HG02885 (cell line): ENCODE measurements around the gene KIAA1958.

Experiments used
- ATAC-seq: cut with Tn5 transposase; IDR thresholded peaks from one replicate; pipeline ENCODE4 v1.9.1; 2021; ENCODE audit warnings: mild to moderate bottlenecking; ENCODE audit not compliant: unreplicated experiment, poor library complexity

KIAA1958 gene

DNA sequence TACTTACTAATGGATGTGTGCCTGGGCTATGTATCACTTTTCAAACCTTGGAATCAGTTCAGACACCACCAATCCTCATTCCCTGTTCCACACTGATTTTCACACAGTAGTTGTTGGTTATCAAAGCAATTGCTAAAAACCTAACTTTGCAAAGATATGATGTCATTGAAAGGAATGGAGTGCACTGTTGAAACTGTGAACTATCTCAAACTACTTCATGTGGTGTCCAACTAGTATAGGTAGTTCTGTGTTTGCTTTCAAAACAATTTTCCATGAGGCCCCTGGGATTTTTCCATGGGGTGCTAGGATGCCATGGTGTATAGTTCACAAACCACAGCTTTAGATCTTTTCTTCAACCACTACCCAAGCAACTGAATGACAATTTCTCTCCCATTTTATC, 213.5 kb downstream of the KIAA1958 start:
- ATAC-seq = no peak

DNA sequence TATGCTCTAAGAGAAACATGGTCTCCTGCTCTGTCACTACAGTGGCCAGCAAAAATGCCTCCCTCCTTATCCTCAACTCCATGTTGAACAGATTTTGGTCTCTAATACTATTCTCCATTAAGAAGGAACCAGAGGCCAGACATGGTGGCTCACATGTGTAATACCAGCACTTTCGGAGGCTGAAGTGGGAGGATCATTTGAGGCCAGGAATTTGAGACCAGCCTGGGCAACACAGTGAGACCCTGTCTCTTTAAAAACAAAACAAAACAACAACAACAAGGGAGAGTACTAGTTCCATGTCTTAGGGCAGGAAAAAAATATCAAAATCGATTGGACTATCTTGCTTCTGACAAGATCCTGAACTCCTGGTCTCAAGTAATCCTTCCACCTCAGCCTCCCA, 216.7 kb downstream of the KIAA1958 start:
- no peak for ATAC-seq

DNA sequence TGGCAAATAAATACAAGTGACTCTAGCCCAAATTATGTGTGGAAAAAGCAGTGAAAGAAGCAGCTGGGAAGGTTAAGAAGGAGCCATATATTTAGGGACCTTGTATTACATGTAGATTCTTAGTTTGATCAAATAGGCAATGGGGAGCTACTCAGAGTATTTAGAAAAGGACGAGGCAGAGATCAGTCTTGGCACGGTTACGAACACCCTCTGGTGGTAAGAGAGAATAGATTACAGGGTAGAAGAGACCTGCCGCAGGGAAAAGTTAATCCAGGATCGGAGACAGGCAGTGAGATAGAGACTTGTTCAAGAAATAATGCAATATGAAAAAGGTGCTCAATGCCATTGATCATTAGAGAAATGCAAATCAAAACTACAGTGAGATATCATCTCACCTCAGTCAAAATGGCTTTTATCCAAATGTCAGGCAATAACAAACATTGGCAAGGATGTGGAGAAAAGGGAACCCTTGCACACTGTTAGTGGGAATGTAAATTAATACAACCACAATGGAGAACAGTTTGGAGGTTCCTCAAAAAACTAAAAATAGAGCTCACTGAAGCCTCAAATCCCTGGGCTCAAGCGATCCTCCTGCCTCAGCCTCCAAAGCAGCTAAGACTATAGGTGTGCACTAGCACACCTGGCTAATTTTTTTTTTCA, 219.3 kb downstream of the KIAA1958 start:
- no peak for ATAC-seq

DNA sequence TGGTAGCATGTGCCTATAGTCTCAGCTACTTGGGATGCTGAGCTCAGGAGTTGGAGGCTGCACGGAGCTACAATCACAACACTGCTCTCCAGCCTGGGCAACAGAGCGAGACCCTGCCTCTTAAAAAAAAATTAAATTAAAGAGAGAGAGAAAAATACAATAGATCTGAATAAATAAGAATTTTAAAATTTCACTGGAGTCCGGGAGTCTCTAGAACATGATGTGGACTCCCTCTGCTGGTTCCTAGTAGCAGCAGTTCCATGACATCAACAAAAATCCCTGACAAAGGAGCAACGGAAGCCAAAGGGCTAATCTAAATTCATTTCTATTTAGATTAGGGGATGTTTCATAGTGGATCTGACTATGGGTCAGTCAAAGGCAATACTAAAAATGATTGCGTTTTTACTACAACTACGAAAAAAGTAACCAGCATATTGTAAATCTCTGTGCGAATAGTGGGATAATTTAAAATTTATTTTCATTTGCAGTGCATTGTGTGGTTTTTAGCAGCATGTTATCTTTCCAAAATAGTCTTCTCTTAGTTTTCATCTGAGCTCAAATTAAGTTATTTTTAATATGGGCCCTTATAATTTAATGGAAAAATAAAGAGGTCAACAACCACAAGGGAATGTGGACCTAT, 224.5 kb downstream of the KIAA1958 start:
- no peak for ATAC-seq

DNA sequence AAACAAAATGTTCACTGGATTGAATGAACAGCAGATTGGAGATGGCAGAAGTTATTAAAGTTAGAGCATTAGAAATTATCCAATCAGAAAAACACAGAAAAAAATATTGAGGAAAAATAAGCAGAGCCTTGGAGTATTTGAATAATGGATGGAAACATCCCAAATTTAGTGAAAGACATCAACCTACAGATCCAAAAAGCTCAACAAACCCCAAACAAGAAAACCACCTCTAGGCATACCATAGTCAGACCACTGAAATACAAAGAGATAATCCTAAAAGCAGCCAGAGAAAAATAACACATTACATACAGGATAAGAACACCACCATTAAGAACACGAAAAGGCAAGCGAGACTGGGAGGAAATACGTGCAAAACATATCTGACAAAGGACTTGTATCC, 226.1 kb downstream of the KIAA1958 start:
- ATAC-seq = no peak

DNA sequence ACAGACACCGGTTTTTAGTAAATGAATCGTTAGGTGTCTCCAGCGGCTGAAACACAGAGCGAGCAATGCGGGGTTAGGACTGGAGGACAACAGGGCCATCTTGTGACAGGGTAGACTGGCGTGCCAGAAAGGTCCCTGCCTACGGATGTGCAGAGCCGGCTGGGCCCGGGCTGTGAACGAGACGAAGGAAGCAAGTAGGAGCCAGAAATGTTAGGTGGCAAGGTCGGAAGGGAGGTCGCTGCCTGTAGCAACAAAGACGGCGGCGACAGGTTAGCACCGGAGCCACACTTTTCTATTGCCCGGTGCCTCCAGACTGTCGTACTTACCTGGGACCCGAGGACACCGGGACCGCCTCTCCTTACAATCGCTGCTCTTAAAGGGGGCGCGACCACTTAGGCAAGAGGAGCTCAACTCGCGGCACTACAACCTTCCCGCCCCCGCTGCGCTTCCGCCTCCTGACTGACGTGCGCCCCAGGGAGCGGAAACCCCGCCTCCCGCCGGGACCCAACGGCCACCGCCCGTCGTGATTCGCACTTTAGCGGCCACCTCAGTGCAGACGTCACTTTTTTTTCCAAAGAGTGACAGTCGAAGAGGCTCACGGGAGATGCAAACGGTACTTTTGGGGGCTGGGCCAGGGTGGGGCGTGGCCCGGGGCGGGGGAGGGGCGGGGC, 231.2 kb downstream of the KIAA1958 start, which contains the start of gene INIP:
Gene INIP, minus strand, starts transcription at position 457 of the 671 bp plus-strand sequence. CDS start 1,632 bp downstream, outside the sequence.
- ATAC-seq = peak; percentile 94
